Umbilical cord (tissue), 2 donors: ENCODE data around the gene RUVBL2. TPM values are rescaled to one million over a fixed set of nuclear protein-coding genes. Genes with fewer than 3 reads are reported as not detected.
A peak's percentile ranks its signal among the peaks of the same experiment; 100 is the strongest.

Experiments
- DNase-seq: peaks from one replicate; pipeline ENCODE4 v3.0.0-alpha.2; 2015; ENCODE audit warnings: low spot score
- total RNA-seq: library from RNA; depleted of rRNA; stranded (reverse); fragments of >200 nt; gene quantifications from one replicate; pipeline ENCODE4 v1.2.3, GENCODE V29; 2014; ENCODE audit warnings: low replicate concordance; ENCODE audit not compliant: insufficient read depth

RUVBL2 gene
- total RNA-seq, result 47.2 TPM

DNA sequence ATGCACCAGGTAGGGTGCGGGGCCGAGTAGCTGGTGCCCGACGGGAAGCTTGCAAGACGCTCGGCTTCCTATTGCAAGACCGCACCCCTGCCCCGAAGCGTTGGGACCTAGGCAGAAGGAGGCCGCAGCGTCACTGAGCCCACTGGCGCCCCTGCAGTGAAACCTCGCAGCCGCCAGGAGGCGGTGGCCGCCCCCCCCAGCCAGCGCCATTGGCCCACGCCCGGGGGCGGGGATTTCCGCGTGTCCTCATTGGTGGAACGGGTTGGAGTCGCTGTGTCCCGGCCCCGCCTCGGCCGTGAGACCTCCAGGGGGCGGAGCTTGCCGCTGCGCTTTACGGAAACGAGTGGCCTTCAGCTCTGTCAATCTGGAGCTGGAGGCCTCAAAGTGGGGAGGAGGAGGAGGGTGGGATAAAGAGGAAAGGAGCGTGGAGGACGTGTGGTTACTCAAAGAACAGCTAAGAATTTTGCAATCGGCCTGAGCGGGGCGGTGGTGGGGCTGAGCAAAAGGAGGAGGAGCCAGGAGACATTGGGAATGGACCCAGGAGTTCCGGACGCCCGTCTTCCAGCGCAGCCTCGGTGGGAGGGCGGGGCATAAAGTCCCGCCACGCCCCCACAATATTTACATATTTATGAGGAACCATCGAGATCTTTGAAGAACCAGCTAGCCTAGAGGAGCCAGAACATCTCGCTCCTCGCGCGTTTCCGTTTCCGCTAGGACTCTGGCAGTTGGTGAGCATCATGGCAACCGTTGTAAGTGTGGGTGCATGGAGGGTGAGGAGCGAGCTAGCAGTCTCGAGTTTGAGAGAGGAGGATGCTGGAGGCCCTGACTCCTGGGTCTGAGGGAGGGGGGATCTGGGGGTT, at the start of gene RUVBL2, which contains the start of gene GYS1:
RUVBL2 (plus strand) TSS at position 713 of the 860 bp plus-strand sequence; CDS start at position 738, 25 bp downstream.
GYS1 (minus strand) TSS at position 135 of the 860 bp plus-strand sequence. CDS start 197 bp downstream, outside the sequence.
- DNase-seq, result peak; percentile 100

DNA sequence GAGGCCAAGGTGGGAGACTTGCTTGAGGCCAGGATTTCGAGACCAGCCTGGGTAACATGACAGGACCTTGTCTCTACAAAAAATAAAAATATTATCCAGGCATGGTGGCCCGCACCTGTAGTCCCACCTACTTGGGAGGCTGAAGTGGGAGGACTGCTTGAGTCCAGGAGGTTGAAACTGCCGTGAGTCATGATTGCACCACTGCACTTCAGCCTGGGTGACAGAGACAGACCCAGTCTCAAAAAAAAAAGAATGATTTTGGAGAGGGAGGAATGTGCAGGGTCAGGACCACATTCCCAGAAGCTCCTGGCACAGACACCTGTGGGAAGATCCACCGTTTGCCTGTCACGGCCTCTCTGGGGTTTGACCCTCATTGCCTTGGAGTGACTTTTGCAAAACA, 48.3 kb upstream of the RUVBL2 start:
- DNase-seq, result no peak

DNA sequence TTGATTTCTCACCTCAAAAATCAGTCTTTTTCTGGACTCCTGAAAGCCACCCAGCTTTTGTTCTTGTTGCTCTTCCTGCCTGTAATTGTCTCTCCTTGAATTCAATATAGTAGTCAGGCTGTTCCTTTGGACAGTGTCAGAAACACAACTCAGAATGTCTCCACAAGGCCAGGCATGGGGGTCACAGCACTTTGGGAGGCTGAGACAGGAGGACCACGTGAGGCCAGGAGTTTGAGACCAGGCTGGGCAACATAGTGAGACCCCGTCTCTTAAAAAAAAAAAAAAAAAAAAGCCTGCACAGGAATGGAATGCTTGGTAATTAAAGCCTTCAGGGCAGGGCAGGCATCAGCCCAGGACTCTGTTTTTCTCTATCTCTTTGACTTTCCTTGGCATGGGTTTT, 47.9 kb upstream of the RUVBL2 start:
- no peak for DNase-seq

DNA sequence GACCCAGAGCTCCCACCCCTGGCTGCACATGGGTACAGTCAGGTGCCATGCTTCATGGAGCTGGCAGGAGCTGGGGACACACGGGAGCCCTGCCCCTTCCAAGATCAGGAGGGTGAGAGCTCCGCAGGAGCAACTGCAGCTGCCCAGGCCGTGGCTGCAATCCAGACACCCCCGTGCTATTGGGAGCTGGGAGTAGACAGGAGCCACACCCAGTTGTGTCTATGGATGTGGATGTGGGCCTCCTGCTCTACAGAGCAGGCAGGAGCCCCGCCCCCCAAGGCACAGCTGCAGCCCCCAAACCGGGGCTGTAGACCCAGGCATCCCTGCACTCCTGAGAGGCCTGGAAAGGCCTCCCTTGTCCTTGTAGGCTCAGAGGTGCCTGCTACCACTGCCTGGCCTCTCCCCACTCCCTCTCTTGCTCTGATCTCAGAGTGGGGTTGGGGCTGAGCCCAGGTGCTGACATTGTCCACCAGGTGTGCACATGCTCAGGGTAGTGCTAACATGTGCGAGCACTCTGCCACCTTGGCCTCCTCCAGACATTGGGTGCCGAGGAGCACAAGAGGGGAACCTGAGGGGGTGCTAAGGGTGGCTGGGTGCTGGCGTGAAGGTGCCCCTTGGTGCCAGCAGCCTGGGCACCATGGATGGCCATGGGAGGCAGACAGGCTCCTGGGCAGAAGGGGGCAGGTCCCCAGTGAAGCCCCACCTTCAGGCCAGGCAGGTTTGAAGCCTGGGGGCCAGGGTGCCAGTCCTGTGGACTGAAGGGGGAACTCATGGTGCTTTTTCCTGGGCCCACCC, 47.0 kb upstream of the RUVBL2 start:
- DNase-seq, result no peak

DNA sequence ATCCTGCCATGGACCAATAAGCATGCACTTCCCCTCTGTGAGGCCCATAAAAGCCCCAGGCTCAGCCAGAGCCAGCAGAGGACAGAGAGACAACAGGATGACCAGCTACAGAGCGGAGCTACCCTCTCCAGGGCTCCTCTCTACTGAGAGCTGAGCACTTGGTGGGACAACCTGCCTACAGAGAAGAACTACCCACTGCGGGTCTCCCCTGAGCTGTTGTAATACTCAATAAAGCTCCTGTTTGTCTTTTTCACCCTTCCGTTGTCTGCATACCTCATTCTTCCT, 46.5 kb upstream of the RUVBL2 start:
- no peak for DNase-seq

DNA sequence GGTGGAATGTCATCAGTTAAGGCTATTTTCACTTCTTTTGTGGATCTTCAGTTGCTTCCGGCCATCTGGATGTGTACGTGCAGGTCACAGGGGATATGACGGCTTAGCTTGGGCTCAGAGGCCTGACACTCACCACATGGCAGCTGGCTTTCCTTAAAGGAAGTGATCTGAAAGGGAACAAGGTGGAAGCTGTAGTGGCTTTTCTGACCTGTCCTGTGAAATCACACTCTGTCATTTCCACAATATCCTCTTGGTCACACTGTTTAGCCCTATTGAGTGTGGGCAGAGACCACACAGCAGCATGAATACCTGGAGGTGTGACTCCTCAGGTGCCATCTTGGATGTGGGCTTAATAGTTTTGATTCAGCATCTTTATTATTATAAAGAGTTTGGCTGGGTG, 43.5 kb upstream of the RUVBL2 start:
- DNase-seq, result no peak

DNA sequence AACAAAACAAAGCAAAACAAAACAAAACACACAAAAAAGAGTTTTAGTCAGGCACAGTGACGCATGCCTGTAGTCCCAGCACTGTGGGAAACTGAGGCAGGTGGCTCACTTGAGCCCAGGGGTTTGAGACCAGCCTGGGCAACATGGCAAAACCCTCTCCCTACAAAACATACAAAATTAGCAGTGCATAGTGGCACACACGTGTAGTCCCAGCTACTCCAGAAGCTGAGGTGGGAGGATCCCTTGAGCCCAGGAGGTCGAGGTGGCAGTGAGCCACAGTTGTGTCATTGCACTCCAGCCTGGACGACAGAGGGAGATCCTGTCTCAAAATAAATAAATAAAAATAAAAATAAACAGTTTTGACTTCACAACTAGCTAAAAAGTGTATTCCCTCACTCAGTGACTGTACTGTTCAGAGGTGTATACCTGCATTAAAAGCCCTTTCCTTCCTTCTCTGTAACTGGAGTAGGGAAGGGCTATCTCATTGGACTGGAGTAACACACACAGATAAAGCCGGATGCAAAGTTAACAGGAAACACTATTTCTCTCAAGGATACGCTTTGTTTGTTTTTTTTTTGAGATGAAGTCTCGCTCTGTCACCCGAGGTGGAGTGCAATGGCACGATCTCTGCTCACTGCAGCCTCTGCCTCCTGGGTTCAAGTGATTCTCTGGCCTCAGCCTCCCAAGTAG, 42.7 kb upstream of the RUVBL2 start:
- no peak for DNase-seq

DNA sequence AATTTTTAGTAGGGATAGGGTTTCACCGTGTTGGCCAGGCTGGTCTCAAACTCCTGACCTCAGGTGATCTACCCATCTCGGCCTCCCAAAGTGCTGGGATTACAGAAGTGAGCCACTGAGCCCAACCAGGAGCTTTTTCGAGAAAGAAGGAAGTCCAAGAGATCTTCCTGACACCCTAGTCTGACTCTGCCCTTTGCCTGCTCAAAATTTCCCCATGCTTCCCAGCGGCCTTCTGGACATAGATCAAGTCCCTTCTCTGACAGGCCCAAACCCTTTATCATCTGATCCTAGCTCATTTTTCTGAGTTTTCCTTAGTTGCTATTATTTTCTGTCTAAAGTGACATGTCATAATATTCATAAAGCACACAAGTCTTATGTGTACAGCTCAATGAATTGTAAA, 40.5 kb upstream of the RUVBL2 start:
- no peak for DNase-seq

DNA sequence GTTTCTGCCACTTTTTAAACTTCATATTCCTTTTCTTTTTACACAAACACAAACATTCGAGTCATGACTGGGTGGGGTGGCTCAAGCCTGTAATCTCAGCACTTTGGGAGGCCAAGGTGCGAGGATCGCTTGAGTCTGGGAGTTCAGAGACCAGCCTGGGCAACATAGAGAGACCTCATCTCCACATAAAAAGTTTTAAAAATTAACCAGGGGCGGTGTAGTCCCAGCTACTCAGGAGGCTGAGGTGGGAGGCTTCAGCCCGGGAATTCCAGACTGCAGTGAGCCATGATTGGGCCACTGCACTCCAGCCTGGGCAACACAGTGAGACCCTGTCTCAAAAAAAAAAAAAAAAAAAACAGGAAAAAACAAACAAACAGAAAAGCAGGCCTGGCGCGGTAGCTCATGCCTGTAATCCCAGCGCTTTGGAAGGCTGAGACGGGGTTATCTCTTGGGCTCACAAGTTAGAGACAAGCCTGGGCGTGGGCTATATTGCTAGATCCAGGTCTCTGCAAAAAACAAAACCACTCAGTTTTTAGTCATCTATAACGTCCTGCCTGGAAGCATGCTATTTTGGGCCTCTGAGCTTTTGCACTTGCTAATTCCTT, 39.6 kb upstream of the RUVBL2 start:
- DNase-seq, result no peak

DNA sequence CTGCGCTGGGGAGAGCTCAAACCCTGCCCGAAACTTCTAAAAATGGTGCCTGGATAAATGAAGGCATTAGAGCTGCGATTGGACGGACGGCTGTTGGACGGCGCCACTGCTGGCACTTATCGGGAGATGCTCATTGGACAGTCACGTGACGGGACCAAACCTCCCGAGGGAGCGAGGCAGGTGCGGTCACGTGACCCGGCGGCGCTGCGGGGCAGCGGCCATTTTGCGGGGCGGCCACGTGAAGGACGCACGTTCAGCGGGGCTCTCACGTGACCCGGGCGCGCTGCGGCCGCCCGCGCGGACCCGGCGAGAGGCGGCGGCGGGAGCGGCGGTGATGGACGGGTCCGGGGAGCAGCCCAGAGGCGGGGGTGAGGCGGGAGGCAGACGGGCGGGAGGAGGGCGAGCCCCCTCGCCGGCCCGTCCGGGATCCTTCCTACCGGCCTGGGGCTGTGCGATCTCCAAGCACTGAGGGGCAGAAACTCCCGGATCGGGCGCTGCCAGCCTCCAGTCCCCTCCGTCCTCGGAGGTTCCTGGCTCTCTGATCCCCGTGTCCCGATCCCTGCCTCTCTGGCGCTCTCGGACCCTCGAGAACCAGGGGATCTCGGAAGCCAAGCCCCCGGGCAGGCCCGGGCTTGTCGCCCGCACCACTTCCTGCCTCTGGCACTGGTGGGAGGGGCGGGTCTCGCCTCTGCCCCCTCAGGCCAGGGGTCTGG, 38.9 kb upstream of the RUVBL2 start, which contains the start of gene BAX:
BAX (plus strand) TSS at position 281 of the 713 bp plus-strand sequence; CDS start at position 335, 54 bp downstream.
- peak; percentile 97 for DNase-seq

DNA sequence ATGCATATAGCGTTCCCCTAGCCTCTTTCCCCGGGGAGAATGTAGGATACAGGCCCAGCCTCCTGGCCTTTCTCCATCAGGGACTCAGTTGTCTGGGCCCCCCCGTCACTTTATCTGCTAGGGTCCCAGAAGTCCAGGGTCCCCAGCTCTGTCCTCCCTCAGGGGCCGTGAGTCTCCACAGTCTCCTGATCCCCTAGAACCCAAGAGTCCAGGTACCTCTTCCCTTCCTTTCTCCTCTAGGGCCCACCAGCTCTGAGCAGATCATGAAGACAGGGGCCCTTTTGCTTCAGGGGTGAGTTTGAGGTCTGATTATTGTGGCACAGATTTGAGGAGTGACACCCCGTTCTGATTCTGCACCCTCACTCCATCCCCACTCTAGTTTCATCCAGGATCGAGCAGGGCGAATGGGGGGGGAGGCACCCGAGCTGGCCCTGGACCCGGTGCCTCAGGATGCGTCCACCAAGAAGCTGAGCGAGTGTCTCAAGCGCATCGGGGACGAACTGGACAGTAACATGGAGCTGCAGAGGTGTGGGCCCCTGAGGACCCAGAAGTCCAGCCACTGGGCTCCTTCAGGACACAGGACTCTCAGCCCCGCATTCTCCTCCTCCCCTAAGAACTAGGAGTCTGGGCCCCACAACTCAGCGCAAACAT, 38.3 kb upstream of the RUVBL2 start:
- no peak for DNase-seq

DNA sequence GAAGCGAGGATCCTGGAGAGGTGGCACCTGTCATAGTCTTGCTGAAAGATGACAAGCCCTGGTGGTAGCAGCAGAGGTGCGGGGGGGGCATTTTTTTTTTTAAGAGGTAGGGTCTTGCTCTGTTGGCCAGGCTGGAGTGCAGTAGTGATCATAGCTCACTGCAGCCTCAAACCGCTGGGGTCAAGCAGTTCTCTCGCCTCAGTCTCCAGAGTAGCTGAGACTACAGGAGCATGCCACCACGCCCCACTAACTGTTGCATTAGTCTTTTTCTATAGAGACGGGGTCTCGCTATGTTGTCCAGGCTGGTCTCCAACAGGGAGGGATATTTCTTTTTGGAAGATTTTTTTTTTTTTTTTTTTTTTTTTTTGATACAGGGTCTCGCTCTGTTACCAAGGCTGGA, 35.7 kb upstream of the RUVBL2 start:
- no peak for DNase-seq

DNA sequence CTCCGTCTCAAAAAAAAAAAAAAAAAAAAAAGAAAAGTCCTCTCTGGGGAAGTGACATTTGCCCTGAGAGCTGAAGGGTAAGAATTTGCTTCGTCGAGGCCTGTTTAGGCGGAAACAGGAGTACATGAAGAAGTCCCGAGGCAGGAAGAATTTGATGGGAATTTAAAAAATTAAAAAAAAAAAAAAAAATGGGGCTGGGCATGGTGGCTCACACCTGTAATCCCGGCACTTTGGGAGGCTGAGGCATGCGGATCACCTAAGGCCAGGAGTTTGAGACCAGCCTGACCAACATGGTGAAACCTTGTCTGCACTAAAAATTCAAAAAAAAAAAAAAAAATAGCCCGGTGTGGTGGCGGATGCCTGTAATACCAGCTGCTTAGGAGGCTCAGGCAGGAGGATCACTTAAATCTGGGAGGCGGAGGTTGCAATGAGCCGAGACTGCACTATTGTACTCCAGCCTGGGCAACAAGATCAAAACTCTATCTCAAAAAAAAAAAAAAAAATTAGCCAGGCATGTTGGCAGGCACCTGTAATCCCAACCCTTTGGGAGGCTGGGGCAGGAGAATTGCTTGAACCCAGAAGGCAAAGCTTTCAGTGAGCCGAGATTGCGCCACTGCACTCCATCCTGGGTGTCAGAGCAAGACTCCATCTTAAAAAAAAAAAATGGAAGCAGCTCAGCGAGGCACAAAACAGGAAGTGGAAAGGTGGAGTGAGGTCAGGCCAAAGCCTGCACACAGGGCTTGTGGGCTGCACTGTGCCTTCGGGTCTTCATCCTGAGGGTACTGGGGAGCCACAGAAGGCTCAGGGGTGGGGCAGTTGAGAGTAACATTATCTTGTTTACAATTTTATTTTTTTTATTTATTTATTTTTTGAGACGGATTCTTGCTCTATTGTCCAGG, 34.1 kb upstream of the RUVBL2 start:
- no peak for DNase-seq

DNA sequence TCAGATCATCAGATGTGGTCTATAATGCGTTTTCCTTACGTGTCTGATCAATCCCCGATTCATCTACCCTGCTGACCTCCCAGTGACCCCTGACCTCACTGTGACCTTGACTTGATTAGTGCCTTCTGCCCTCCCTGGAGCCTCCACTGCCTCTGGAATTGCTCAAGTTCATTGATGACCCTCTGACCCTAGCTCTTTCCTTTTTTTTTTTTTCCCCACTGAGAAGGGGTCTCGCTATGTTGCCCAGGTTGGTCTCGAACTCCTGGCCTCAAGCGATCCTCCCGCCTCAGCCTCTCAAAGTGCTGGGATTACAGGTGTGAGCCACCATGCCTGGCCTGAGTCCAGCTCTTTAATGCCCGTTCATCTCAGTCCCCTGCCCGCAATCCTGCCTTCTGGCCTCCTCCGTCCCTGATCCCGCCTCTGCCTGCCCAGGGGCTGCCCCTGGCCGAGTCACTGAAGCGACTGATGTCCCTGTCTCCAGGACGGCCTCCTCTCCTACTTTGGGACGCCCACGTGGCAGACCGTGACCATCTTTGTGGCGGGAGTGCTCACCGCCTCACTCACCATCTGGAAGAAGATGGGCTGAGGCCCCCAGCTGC, 32.5 kb upstream of the RUVBL2 start:
- no peak for DNase-seq

DNA sequence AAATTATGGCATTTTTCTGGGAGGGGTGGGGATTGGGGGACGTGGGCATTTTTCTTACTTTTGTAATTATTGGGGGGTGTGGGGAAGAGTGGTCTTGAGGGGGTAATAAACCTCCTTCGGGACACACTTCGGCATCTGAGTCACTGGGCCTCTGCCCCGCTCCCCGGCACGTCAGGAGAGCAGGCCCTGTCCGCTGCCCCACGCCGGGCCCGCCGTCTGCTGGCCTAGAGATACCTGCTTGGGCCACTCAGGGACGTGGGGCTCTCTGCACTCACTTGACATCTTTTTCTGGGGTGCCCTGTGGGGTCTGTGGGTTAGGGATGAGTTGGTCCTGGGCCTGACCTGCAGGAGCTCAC, 32.0 kb upstream of the RUVBL2 start:
- DNase-seq, result no peak

DNA sequence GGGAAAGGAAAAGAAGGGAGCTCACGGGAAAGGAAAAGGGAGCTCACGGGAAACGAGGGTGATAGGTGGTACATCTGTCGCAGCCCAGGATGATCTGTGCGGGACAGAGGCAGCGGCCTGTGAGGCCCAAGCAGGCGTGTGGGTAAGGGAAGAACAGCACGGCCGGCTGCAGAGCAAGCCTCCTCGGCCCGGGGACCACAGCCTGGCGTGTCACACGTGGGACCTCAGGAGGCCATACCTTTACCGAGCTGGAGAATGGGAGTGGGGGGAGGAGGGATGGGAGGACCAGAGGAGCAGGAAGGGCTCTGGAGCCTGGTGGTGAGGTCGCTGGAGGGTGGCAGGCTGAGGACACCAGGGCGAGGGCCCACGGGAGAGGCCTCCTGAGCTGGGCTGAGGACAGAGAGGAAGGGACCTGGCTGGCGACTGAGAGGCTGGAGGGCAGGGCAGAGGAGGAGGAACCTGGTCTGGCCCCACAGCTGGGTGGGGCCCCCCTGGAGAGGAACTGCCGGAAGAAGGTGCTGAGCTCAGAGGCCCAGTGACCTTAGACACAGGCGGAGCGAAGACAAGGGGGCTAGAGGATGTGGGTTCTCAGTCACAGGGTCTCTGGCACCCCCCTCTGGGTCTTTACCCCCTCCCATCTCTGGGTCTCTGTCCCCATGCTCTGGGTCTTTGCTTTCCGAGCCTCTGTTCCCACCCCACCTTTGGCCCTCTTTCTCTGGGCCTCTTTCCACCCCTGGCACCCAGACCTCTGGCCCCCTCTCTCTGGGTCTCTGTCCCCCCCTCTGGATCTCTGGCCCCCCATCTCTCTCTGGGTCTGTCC, 31.4 kb upstream of the RUVBL2 start:
- DNase-seq, result peak; percentile 37

DNA sequence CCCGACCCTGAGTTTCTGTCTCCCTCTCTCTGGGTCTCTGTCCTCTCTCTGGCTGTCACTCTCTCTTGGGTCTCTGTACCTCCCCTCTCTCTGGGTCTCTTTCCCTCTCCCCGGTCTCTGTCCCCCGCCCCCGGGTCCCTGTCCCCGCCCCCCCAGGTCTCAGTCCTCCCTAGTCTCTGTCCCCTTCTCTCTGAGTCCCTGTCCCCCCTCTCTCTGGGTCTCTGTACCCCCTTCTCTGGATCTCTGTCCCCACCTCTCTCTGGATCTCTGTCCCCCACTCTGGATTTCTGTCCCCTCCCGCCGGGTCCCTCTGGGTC, 30.9 kb upstream of the RUVBL2 start:
- no peak for DNase-seq
